Measurements from ENCODE around the gene CDIPT. TPM values are rescaled to one million over a fixed set of nuclear protein-coding genes. Genes with fewer than 3 reads are reported as not detected.

CDIPT gene
- 10 to 100 TPM; 42.3 to 66.9 (median 53.0) TPM for total RNA-seq
- 46.3 TPM for total RNA-seq (2013)

- intact Hi-C loops (cut with micrococcal nuclease): loop anchor here (1.0 to 5.0 kb wide), 4 partner anchors 46 to 161 kb away; partner anchors contain the start of genes INO80E and PAGR1
- WGBS (ENCODE audit: insufficient coverage): under 1% methylated on average over 45 of the region's 57 CpGs
Observed at GRCh38 chr16:29862884-29863668, at the start of gene CDIPT. CDIPT (minus strand) TSS chr16:29863226; CDS start chr16:29862857, 369 bp downstream.

GRCh38 chr16:29912087-29912486 lies 49.1 kb upstream of the CDIPT start:
- no peak overlapping the region for H3K4me3 Mint-ChIP-seq
- intact Hi-C loops (cut with micrococcal nuclease): no loop called here
- ATAC-seq (no peak), DNase-seq (no peak)
- H3K9me3 Mint-ChIP-seq: no peaks in the 10 kb centered on the region
- no peak overlapping the region for H3K27ac ChIP-seq (ENCODE audit: low read length)
- H3K27me3 Mint-ChIP-seq (ENCODE audit: low read depth in 2 of 2): no peaks in the 10 kb centered on the region
- no peaks in the 10 kb centered on the region for H3K4me1 Mint-ChIP-seq
- H3K4me1 ChIP-seq (ENCODE audit: control insufficient read depth, insufficient read depth, low read length): no peaks in the 10 kb centered on the region
- 96% methylated on average over 11 of the region's 11 CpGs for WGBS (ENCODE audit: insufficient coverage)
- no peaks in the 10 kb centered on the region for H3K36me3 Mint-ChIP-seq
- no peak overlapping the region for H3K4me3 ChIP-seq (ENCODE audit: low read length)
- H3K27me3 ChIP-seq (ENCODE audit: control insufficient read depth, insufficient read depth, low read length): no peaks in the 10 kb centered on the region
- no peak overlapping the region for H3K27ac Mint-ChIP-seq
- H3K36me3 ChIP-seq (ENCODE audit: control insufficient read depth, insufficient read depth, low read length): peaks cover 13% of the 10 kb centered on the region
- no peaks in the 10 kb centered on the region for H3K9me3 ChIP-seq (ENCODE audit: control insufficient read depth, insufficient read depth, low read length)
- TF ChIP-seq CTCF (IDR thresholded peaks at IDR 0.05): no peak

More at GRCh38 chr16:29862884-29863668, at the start of gene CDIPT:
- ATAC-seq (peak; percentile 97 to 99 (median 97)), DNase-seq (peak; percentile 88 to 98)
- H3K36me3 Mint-ChIP-seq: no peaks in the 10 kb centered on the region
- peak within 1 kb of the TSS; percentile 88 for H3K27ac ChIP-seq (ENCODE audit: low read length)
- peak within 1 kb of the TSS; percentile 91 for H3K4me3 Mint-ChIP-seq
- H3K9me3 Mint-ChIP-seq: no peaks in the 10 kb centered on the region
- TF ChIP-seq CTCF (IDR thresholded peaks at IDR 0.05): peak; percentile 51
- H3K4me3 ChIP-seq (ENCODE audit: low read length): peak within 1 kb of the TSS; percentile 72
- peaks cover 23% of the 10 kb centered on the region for H3K36me3 ChIP-seq (ENCODE audit: control insufficient read depth, insufficient read depth, low read length)
- H3K27me3 ChIP-seq (ENCODE audit: control insufficient read depth, insufficient read depth, low read length): no peaks in the 10 kb centered on the region
- peaks cover 0 to 4% of the 10 kb centered on the region in 2 donors for H3K27me3 Mint-ChIP-seq (ENCODE audit: low read depth in 2 of 2)
- H3K4me1 Mint-ChIP-seq: peaks cover 18 to 29% of the 10 kb centered on the region in 2 donors
- no peaks in the 10 kb centered on the region for H3K9me3 ChIP-seq (ENCODE audit: control insufficient read depth, insufficient read depth, low read length)
- peak within 1 kb of the TSS; percentile 95 to 99 for H3K27ac Mint-ChIP-seq
- peaks cover 26% of the 10 kb centered on the region for H3K4me1 ChIP-seq (ENCODE audit: control insufficient read depth, insufficient read depth, low read length)

GRCh38 chr16:29911676-29912010 lies 48.6 kb upstream of the CDIPT start:
- no peaks in the 10 kb centered on the region for H3K9me3 Mint-ChIP-seq
- Histone ChIP-seq H3K4me3 (ENCODE audit: low read length) (no peak overlapping the region), H3K4me1 (ENCODE audit: control insufficient read depth, insufficient read depth, low read length) (no peaks in the 10 kb centered on the region), H3K36me3 (ENCODE audit: control insufficient read depth, insufficient read depth, low read length) (peaks cover 9% of the 10 kb centered on the region), H3K9me3 (ENCODE audit: control insufficient read depth, insufficient read depth, low read length) (no peaks in the 10 kb centered on the region), H3K27ac (ENCODE audit: low read length) (no peak overlapping the region), H3K27me3 (ENCODE audit: control insufficient read depth, insufficient read depth, low read length) (no peaks in the 10 kb centered on the region)
- H3K27me3 Mint-ChIP-seq (ENCODE audit: low read depth in 2 of 2): no peaks in the 10 kb centered on the region
- TF ChIP-seq CTCF (IDR thresholded peaks at IDR 0.05): no peak
- ATAC-seq: no peak
- no peaks in the 10 kb centered on the region for H3K36me3 Mint-ChIP-seq
- H3K27ac Mint-ChIP-seq: no peak overlapping the region
- no peaks in the 10 kb centered on the region for H3K4me1 Mint-ChIP-seq
- H3K4me3 Mint-ChIP-seq: no peak overlapping the region
- no peak for DNase-seq
- intact Hi-C loops (cut with micrococcal nuclease): no loop called here
- 93% methylated on average over 15 of the region's 15 CpGs for WGBS (ENCODE audit: insufficient coverage)

All from natural killer cell (primary cell).